ENCODE data around the gene CEACAM7.

DNA sequence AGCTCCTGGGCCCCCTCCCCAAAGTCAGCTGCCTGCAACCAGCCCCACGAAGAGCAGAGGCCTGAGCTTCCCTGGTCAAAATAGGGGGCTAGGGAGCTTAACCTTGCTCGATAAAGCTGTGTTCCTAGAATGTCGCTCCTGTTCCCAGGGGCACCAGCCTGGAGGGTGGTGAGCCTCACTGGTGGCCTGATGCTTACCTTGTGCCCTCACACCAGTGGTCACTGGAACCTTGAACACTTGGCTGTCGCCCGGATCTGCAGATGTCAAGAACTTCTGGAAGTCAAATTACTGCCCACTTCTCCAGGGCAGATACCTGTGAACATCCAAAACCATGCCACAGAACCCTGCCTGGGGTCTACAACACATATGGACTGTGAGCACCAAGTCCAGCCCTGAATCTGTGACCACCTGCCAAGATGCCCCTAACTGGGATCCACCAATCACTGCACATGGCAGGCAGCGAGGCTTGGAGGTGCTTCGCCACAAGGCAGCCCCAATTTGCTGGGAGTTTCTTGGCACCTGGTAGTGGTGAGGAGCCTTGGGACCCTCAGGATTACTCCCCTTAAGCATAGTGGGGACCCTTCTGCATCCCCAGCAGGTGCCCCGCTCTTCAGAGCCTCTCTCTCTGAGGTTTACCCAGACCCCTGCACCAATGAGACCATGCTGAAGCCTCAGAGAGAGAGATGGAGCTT lies 15.7 kb upstream of the CEACAM7 start:
- TF ChIP-seq POLR2A (IDR thresholded peaks at IDR 0.05; ENCODE audit: low read length) (no peak), GATA1 (IDR thresholded peaks at IDR 0.05; ENCODE audit: low read depth, low read length) (no peak)

All from erythroblast (primary cell).